ENCODE results near the gene FAM162A.

Gene FAM162A

DNA sequence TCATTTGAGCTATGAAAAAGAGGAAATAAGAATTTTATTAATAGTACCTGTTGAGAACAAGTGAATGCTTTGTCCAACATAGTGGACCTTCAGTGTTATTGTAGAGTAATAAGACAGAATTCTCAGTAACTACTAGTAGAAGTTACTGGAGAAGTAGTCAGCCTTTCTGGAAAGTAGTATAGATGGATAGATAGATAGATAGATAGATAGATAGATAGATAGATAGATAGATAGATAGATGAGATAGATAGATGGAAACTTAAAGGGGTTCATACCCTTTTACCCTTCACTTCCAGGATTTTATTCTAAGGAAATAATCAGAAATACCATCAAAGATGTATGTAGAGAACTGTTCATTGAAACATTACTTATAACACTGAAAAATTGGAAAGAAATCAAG, 5.2 kb downstream of the FAM162A start:
- DNase-seq, result no peak

DNA sequence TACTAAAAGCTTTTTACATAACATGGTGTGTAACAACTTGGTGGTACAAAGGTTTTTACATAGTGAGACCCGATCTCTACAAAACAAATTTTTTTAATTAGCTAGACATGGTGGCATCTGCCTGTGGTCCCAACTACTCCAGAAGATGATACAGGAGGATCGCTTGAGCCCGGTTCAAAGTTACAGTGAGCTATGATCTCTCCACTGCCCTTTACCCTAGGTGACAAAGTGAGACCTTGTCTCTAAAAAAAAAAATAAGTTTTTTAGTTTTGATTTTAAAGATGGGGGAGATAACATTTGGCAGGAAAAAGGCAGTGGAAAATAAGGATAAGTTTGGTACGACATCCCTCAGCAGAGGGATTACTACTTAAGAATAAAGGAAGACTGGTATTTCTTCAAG, 5.9 kb downstream of the FAM162A start:
- DNase-seq, result no peak

DNA sequence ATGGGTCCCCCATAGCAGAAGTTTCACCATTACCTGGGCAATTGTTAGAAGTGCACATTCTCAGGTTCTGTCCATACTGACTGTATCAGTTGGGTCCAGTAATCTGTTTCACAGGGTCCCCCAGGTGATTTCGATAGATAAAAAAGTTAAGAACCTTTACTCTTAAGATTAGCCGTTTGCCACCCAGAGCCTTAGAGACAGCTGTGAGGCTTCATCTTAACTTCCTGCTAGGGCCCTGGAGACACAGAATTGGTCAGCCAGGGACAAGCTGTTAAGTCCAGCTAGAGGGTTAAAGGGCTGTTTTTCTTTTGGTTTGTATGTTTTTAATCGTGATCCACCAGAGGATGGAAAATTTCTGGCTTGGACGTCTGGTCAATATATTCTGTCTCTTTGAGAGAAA, 6.7 kb downstream of the FAM162A start:
- DNase-seq, result no peak

DNA sequence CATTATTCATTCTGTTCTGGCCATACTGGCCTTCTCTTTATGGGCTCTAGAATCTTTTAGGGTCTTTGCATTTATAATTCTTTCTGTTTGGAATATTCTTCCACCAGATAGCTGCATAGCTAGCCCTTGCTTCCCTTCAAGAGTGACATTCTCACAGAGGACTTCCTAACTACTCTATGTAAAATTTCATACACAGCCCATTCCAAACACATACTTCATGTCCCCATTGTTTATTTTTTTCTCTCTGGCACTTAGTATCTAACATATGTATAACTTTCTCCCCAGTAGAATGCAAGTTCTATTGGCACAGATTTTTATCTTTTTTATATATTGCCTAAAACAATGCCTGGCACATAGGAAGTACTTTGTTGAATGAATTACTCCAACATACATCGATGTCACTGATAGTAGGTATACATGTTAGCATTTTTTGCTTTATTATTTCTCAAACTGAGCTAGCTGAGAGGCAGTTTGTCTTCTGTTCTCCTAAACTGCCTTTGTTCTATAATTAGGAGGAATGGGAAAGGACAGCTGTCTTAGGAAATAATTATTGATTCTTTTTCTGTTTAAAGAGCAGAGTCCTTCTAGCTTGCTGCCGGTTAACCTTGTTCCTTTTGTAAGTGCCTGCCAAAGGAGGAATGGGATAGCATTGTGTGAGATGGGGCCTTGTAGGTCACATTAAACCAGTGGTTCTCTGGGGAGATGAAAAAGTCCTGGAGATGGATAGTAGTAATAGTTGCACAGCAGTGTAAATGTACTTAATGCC, 7.9 kb downstream of the FAM162A start:
- no peak for DNase-seq

DNA sequence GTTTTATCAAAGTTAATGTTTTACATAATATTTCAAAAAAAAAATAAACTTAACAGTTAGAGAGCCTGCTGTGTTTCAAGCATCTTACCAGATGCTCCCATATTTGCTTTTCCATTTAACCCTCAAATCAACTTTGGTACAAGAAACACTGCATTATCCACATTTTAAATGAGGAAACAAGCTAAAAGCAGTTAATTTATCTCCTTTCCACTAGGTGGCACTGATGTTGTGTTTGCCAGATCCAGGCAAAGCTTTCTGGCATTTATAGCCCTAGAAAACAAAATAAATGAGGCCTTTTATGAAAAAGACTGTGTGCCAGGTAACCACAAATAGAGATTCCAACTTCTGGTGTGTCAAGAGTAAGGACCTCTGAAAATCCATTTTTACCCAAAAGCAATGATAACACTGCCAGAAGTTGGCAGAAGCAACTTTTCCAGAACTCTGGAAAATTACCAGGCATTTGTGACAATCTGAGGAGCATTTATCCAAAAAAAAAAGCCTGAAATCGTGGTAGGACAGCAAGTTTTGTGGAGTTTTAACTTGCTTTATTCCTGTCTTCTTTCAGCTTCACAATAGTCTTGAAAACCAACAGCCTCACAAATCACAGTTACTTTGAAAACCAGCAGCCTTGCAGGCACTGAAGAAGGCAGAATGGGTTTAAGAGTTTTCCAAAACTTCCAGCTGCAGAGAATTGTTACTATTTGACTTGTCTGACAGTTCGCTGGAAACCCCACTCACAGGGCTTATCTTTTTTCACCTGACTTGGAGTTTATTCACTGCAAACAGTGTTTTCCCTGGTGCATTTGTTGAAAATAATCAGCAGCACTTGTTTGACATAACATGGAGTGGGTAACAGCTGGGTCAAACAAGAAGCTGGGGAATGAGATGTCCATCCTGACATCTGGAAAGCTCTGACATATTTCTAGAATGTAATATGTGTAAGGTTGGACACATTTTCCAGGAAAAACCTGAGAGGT, 9.2 kb downstream of the FAM162A start:
- peak; percentile 43 for DNase-seq

DNA sequence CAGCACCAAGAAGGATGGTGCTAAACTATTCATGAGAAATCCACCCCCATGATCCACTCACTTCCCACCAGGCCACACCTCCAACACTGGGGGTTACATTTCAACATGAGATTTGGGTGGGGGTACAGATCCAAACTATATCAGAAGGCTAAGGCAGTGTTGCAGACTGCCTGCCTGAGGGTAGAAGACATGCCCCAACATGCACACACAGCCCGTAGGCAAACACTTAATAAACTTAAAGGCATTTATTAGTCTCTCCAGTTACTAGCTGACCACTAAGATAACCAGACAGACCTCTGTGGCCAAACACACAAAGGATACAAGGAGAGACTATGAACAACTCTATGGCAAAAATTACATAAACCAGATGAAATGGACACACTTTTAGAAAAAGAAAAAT, 10.2 kb downstream of the FAM162A start:
- no peak for DNase-seq

DNA sequence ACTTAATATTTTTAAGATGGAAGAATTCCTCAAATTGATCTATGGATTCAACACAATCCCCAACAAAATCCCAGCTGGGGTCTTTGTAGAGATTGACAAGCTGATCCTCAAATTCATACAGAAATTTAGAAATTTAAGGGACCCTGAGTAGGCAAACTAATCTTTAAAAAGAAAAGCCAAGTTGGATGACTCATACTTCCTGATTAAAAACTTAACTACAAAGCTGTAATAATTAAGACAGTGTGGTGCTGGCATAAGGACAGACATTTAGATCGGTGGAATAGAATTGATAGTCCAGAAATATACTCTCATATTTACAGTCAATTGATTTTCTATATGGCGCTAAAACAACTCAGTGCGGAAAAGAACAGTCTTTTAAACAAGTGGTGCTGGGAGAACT, 11.6 kb downstream of the FAM162A start:
- no peak for DNase-seq

DNA sequence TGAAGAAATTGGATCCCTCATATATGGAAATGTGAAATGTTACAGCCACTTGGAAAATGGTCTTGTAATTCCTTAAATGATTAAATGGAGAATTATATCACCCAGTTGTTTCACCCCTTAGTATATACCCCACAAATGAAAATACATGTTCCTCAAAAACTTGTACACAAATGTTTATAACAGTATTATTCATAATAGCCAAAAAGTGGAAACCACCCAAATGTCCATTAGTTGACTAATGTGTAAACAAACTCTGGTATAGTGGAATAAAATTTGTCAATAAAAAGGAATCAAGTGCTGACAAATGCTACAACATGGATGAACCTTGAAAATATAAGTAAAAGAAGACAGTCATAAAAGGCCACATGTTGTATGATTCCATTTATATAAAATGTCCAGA, 12.5 kb downstream of the FAM162A start:
- DNase-seq, result no peak

DNA sequence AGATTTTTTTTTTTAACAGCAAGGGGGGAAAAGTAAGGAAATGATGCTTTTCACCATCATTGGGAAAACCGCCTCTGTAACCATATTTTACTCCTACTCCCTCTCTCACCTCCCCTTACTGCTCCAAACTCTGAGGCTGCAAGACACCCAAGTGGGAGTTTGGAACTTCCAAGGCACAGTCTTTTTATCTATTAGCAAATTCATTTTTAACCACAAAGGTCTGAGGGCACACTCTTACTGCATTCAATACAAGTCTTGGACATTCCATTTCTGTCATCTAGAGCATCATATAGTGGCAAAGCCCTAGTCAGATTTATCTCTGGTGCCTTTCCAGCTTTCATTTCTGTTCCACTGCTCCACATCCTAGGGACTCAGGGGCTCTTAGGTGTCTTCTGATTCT, 13.2 kb downstream of the FAM162A start:
- DNase-seq, result no peak

DNA sequence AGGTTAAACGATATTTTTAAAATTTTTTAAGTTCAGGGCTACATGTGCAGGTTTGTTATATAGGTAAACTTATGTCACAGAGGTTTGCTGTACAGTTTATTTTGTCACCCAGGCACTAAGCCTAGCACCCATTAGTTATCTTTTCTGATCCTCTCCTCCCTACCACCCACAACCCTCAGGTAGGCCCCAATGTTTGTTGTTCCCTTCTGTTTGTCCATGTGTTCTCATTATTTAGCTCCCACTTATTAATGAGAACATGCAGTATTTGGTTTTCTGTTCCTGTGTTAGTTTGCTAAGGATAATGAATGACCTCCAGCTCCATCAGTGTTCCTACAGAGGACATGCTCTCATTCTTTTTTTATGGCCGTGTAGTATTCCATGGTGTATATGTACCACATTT, 14.9 kb downstream of the FAM162A start:
- DNase-seq, result no peak

DNA sequence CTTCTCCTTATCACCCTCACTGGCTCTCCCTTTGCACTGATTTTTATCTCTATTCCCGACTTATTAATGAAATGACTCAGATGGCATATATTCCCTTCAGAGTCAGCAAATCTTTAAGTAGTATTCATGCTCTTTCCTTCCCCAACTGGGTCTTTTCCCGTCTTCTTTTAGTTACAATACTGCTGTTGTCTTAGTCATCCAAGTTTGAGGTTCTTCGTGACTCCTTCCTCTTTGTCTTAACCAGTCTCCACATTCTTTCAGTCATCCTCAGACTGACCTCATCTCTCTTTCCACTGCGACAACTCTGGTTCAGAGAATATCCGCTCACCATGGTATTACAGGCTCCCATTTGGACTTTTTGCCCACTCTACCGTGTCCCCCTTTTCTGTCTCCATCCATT, 19.5 kb downstream of the FAM162A start:
- no peak for DNase-seq

DNA sequence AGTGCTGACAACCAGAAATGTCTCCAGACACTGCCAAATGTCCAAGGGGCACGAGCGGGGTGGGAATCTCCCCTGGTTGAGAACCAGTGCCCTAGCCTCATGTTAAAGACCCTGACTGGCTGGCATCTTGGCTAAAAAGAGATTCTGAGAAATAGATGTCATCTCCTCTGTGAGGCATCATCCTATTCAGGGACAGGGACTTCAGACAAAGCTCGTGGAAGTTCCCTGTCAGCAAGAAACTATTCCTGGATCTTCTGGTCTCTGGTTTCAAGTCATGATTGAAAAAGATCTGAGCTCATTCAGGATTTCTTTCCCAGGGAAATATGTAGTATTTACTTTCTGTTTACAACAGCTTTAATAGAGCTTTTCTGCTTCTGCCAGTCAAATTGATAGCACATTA, 21.0 kb downstream of the FAM162A start:
- no peak for DNase-seq

DNA sequence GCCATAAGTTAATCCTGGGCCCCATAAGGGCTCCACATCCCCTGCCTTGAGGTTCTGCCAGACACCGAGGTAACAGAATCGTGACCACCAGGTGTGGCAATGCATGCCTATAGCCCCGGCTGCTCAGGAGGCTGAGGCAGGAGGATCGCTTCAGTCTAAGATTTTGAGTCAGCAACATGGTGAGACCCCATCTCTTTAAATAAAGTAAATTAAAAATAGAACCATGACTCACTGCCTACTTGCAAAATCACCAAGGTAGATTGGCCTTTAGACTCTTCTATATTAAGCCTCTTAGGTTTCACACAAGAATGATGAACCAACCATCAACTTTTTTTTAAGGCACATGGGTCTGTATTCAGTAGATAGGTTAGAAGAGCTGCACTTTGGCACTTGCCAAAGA, 22.2 kb downstream of the FAM162A start:
- no peak for DNase-seq

DNA sequence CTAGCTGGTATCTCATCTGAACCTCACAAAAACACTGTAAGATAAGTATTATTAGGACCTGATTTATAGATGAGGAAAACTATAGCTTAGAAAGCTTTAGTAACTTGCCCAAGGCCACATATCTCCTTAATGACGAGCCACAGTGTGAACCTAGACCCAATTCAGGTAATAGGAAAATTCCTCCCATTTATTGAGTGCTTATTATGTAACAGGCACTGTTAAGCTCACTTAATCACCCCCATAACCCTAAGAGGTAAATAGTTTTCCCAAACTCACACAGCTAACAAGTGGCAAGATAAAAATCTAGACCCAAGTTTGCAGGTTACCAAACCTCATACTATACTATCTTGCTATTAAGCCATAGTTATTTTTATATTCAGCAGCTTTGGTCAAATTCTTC, 24.0 kb downstream of the FAM162A start:
- no peak for DNase-seq

DNA sequence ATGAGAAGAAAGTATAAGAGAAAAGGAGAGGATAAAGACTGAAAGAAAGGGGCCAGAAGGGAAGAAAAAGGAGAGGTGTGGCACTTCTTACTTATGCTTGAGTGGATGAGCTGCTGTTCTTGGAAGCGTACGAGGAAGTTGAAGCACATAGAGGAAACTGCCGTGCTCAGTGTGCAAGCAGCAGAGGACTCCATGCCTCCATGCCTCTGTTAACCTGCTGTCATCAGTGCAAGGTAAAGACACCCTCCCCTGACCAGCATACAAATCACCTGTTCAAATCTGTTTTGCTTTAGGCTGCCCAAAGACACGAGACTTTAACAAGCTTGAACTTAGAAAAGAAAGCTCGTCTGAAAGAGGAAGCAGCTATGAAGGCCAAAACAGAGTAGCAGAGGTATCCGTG, 25.5 kb downstream of the FAM162A start:
- DNase-seq, result no peak

DNA sequence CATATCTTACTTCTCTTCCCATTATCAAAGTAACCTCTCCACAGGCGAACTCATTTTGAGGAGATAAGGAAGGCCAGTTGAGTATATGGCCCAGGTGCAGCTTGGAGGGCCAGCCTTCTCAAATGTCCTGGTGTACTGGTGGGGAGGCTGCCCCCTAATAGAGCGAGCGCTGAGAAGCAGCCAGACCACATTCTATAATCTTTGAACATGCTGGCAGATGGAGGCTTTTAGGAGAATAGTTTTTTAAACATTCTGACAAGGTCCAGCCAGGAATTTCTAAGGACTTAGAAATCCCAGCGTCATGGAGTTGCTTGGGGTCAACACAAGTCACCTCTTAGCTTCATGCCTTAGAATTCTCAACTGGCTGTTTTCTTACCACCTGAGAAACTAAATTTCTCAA, 26.1 kb downstream of the FAM162A start:
- DNase-seq, result no peak

DNA sequence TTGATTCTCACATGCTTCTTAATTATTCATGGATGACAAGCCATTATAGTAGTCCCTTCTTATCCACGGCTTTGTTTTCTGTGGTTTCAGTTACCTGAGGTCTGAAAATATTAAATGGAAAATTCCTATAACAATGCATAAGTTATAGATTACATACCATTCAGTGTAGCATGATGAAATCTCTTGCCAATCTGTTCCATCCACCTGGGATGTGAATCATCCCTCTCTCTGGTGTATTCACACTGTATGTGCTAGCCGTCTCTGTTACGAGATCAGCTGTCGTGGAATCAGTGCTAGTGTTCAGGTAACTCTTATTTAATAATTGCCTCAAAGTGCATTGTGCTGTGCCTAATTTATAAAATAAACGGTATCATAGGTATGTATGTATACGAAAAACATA, 26.7 kb downstream of the FAM162A start:
- no peak for DNase-seq

DNA sequence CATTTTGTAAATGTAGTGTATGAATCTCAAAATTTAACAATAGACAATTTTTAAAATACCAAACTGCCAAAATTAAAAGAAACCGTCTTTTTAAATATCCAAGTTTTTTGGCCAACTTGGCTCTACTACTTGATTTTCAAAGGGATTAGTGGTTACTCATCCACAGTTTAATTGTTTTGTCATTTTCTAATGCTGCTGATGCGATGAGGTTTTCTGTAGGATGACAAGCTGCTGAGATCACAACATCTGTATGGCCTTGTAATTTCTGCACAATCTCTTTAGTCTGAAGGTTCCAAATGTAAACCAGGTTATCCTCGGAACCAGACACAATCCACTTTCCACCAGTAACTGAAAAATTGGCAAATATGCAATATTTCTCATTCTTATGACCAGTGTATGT, 30.4 kb downstream of the FAM162A start:
- no peak for DNase-seq

DNA sequence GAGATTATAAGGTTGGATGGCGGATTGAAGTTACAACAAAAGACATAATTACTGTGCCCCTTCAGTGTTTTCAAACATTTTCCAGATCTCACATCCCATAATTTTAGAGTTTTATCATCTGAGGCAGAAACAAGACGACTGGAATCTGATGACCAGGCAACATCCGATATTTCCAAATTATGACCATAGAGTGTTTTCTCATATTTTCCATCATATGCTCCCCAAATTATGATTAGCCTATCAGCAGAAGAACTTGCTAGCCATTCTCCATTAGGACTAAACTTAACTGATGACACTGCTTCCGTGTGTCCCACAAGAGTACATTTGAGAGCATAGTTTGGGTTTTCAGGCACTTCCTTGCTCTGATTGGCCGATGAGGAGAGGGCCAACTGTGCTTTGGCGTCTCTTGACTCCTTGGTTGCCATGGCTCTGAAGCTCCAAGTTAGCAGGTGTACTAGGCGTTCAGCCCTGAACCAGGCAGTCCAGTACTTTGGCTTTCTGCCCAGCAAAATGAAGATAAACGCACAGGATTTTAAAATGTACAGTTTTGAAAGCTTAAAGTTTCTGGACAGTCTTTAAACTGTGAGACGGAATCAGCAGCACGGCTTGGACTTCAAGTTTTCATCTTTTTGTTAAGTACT, 31.2 kb downstream of the FAM162A start:
- no peak for DNase-seq

DNA sequence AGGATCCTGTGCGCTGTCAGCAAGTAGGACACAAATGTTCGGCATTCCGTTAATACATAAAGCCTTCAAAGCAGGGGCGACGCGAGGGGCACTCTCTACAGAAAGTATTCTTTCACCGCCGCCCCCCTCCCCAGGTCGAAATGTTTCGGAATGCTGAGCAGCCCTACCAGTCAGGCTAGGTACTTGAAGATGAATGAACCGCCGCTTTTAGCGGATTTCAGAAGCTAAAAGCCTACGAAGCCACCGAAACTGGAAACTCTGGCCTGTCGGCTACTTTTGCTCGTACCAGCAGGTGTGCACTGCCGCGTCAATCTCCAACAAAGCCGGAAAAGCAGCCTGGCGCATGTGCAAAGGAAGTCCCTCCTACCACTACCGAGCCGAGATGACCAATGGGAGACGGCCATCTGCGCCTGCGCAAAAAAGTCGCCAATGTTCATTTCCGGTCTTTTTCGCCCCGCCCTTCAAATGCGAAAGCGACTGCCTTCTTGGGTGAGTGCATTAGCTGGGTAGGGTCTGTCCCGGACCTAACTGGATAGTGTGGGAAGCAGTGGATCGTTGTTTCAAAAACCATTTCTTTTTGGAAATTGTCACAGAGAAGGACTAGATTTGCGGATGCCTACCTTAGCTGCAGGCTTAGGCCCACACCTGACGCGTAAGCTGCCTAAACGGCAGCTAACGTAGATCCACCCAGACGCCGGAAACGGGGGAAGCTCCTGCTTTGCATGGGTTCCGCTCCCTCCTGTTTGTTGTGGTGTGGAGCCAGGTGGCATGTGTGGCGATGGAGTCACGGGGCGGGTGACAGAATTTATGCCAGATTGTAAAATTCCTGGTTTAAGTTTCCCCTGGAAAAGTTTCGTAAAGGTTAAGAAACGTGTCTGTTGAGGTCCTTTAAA, 32.0 kb downstream of the FAM162A start, which contains the start of gene WDR5B:
TSS of gene WDR5B (minus strand) at position 301 of the 893 bp plus-strand sequence. CDS start 534 bp downstream, outside the sequence.
- DNase-seq, result no peak

DNA sequence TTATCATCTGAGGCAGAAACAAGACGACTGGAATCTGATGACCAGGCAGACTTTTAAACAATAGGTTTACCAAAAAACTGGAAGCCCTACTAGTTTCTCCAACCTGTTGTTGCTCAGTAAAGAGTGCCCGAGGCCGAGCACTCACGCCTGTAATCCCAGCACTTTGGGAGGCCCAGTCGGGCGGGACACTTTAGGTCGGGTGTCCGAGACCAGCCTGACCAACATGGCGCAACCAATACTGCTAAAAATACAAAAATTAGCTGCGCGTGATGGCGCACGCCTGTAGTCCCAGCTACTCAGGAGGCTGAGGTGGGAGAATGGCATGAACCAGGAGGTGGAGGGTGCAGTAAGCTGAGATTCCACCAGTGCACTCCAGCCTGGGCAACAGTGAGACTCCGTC, 33.0 kb downstream of the FAM162A start:
- DNase-seq, result no peak

DNA sequence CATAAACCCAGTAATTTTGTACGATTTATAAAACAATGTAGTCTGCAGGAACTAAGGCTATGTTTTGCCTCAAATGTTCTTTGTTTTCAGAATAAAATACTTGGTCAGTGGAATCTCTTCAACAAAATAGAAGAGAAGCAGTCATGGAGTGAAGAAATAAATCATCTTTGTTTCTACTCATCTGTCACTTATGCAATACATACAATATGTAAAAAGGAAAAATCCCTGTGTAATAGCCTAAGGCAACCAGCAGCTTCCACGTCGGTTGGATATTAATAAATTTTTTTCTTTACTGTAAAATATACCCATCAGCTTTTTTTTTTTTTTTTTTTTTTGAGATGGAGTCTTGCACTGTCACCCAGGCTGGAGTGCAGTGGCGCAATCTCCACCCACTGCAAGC, 37.1 kb downstream of the FAM162A start:
- DNase-seq, result no peak

DNA sequence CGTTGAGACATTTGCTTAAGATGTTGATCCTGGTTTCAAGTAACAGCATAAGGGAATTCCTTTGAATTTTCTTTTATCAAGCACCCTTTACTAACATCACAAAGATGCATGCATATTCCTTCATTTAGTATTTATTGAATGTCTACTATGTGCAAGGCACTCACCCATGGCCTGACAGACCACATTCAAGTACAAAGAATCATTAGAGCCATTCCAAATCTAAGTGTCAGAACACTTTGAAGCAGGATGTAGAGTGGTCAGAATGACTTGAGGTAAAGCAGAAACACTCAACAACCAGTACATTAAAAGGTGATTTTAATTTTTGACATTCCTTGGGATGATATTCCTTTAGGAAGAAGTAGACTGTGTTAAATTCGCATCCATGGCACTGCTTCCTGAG, 37.9 kb downstream of the FAM162A start:
- DNase-seq, result no peak

All from DMS79 (cell line).